GM10266 (cell line): Measurements from ENCODE around the gene AKAP7.

Experiments
- DNase-seq: peaks from one replicate; pipeline ENCODE4 v3.0.0; 2012; ENCODE audit errors: extremely low spot score
- CTCF ChIP-seq: IDR thresholded peaks from 2 replicates; pipeline ENCODE4 v1.5.1; 2012; ENCODE audit warnings: mild to moderate bottlenecking, low read depth; ENCODE audit not compliant: control insufficient read depth, insufficient read depth; ENCODE audit errors: missing control alignments

The AKAP7 gene

GRCh38 chr6:131262060-131262459 lies 126.8 kb downstream of the AKAP7 start:
- no peak for TF ChIP-seq CTCF
- DNase-seq, result no peak

DNA sequence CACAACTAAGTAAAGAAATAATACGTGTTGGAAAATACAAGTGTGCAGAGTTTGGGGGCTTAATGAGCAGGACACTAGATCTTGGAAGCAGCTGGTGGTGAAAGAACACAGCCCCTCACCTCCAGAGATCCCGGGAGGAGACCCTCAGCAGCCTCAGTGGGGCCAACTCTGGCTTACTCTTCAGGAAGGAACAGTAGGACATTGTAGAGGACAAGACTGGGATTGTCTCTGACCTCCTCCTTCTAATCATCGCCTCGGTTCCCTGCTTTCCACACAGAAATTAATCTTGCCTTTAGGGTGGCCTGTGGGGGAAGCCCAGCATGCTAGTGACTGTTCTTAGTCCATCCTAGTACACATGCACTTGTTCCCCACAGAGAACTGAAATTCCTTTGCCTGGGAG lies 130.7 kb downstream of the AKAP7 start:
- DNase-seq, result no peak
- no peak for TF ChIP-seq CTCF

DNA sequence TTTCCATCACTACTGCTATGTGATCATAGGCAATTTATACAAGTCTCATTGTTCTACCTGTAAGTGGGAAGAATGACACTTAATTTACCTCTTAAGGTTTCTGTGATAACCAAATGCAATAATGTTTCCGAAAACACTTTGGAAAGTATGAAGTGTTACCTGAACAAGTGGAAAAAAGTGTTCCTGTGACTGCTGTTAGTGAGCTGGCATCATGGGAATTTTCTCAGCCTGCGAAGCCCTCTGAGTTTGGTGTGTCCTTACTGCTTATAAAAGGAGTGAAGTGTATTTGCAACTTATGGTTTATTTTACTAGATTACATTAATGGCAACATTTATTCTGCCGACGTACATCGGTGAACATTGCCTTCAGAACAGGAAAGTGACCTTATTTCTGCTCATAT lies 133.0 kb downstream of the AKAP7 start:
- no peak for TF ChIP-seq CTCF
- DNase-seq, result no peak

GRCh38 chr6:131269565-131270391 lies 134.5 kb downstream of the AKAP7 start:
- no peak for TF ChIP-seq CTCF
- DNase-seq, result no peak

GRCh38 chr6:131270534-131270933 lies 135.3 kb downstream of the AKAP7 start:
- TF ChIP-seq CTCF, result no peak
- no peak for DNase-seq

DNA sequence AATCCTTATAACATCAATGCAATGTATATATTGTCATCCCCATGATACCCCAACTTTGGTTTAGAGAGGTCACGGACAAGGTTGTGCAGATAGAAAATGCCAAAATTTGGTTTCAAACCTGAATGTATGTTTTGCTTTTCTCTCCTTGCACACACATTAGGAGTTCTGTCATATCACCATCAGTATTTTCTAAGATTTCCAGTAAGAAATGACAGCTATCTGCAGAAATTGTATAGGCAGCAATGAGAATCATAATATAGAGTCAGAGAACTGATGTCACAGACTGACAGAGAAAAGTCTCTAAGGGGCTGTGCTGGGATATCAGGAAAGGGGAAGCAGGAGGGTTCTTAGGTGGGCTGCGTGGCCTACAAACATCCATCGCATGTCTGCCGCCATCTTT lies 140.0 kb downstream of the AKAP7 start:
- DNase-seq, result no peak
- no peak for TF ChIP-seq CTCF

DNA sequence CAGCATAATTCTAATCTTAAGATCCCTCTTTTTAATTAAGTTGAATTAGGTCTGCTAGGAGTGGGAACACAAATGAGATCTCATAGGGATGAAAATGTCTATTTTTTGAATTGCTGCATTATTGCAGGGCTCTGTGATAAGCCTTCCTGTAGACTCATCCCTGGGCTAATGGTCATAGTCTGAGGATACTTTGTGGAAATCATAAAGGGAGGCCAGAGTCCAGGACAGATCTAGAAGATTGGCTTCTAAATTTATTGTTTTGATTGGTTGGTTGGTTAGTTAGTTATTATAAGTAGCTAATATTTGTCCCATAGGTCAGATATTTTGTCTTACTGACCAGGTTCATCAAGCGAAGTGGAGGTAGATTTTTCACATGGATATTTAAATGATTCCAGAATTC lies 142.3 kb downstream of the AKAP7 start:
- TF ChIP-seq CTCF, result no peak

More for the DNA sequence above, 142.3 kb downstream of the AKAP7 start:
- no peak for DNase-seq
